NCI-H2227 treated with DMSO at 0.1 percent for 48 hours (cell line): ENCODE measurements around the gene THEM4.
A peak's percentile ranks its signal among the peaks of the same experiment; 100 is the strongest.
"Not testable (repeated sequence)": the region's sequence is repeated elsewhere in the genome, so short reads cannot be mapped to it uniquely, and the experiment has no call there.

Source experiments
- DNase-seq: peaks from one replicate; lab custom pipeline; 2025; lab: John Stamatoyannopoulos, UW

THEM4 gene

GRCh38 chr1:151858886-151859665, 50.2 kb downstream of the THEM4 start:
- no peak for DNase-seq

DNA sequence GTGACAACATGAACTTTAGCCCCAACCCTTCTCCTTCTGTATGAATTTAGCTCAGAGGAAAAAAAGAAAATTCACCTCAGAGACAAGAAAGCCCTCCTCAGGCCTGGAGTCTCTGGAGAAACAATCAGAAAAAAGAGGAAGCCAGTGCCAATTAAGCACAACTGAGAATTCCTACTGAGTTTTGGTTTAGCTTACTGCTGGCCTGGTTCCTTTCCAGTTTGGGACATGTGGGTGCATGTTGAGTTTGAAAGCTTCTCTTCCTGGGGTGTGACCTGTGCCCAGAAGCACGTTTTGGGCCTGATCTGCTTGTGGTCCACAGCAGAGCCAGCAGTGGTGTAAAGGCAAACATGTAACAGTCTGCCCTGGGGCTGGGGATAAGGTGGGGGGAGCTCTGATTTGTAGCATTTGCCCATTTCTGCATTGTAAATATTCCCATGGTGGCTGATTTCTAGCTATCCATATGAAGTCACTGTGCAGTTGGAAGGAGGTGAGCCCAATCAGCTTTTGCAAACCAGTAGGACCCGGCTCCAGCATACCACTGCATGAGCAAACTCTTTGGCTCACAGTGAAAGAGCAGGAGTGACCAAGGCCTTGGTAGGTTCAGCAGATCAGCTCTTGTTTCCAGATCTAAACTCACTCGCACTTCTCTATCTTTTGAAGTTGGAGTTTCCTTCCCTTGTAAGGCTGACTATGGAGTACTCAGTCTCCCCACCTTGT, 51.1 kb downstream of the THEM4 start:
- DNase-seq: no peak

- no peak for DNase-seq
Measured at GRCh38 chr1:151855933-151856332, 53.4 kb downstream of the THEM4 start.

- DNase-seq: not testable (repeated sequence)
Measured at GRCh38 chr1:151855516-151855915, 53.8 kb downstream of the THEM4 start.

GRCh38 chr1:151854658-151855057, 54.7 kb downstream of the THEM4 start:
- DNase-seq: no peak

DNA sequence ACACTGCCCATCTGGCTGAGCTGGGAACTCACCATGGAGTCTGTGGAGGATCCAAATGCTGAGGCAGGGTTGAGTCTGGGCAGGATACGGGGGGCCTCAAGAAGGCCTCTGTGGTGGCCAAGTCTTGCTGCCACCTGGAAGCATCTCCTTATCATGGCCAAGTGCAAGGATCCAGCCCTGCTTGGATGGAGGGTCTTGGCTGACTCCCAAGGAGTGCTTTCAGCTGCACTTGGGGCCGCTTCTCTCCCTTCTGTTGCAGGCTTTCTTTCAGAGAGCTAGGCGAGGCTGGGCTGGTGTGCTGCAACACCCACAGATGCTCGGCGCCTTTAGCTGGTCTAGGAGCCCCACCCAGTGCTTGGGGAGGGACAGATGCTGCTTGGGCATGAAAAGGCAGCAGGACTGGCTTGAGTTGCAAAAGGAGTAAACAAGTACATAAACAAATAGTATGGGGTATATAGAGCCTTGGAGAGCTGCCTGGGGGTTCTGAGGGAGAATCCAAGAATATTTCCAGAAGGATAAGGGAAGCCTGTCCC, 55.8 kb downstream of the THEM4 start, which contains the start of gene THEM5:
Gene THEM5, minus strand, starts transcription at position 302 of the 533 bp plus-strand sequence. Its CDS starts 147 bp downstream, at position 155.
- no peak for DNase-seq

- DNase-seq: no peak
Measured at GRCh38 chr1:151852733-151853132, 56.6 kb downstream of the THEM4 start.

- DNase-seq: no peak
Measured at GRCh38 chr1:151851886-151852285, 57.4 kb downstream of the THEM4 start.

DNA sequence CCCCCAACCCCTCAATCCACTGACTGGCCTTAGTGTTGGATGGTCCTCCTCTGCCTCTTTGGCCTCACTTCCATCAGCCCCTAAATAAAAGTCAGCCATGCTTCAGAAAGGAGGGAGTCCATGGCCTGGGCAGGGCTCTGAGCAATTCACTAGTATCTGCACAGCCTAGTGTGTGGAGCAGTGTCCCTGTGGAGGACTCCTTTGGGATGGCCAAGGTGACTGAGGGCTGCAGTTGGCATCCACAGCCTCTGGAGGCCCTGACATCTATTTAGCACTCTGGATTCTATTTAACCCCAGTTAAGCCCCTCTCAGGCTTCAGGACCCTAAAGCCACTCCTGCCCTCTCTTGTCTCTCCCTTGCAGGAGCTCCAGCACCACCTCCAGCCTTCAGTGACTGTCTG, 59.4 kb downstream of the THEM4 start:
- DNase-seq: no peak

DNA sequence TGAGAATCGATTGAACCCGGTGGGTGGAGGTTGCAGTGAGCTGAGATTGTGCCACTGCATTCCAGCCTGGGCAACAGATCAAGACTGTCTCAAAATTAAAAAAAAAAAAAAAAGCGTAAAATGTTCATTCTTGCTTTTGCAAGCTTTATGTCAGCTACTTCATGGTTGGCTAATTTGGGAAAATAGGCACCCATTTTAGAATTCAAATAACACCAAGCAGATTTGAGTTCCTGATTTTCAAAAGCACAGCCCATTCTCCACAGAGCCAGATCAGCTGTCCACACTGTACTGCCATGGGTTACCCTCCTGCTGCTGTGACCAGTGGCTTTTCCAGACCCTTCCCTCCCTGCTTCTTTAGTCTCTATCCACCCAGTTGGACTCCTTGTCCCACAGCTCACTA, 60.2 kb downstream of the THEM4 start:
- DNase-seq: no peak

DNA sequence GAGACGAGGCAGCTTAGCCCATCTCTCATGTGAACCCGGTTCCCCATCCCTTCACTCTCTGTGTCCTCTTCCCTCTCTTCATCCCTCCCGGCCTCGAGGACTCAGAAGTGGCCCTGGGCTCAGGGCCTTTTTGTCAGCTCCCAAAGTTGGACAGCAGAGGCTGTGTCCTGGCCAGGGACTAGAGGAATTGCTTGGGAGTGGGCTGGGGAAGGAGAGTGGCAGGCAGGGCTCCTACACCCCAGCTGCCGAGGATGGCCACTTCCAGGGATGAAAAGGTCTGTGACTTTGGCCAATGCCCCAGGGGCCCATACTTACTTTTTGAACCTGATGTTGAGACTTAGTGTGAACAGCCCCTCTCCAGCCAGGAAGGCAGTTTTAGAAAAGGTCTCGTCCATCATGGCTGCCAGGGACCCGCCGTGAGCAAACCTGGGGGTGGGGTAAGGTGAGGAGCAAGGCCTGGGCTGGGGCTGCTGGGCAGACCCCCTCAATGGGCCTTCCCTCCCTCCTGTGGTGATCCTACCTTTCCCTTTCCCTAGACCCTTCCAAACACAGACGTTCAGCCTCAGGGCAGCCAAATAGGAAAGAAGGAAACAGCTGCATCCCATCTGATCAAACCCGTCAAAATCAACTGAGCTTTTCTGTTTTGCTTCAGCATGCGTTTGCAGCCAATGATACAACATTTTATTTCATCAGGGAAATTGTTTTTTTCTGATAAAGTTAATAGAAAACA, 61.3 kb downstream of the THEM4 start:
- no peak for DNase-seq

DNA sequence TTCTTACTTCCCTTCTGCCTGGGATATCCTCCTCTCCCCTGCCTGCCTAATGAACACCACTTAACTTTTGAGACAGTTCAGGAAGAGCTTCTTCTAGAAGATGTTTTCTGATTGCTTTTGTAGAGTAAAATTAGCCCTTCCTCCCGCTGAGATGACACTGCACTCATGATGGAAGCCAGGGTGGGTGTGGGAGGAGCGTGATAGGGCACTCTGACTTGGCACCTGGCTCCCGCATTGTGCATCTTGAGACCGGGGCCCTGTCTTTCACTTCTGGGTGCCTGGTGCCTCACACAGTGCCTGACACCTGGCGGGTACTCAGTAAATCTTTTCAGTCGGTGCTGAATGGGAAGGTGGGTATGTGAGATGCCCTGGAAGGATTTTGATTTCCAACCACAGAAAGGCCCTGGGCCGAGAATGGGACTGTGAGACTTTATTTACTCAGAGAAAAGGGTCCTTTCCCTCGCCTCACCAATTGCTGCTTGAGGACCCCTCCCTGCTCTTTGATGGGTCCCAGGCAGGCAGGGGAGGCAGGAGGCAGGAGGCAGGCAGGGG, 62.5 kb downstream of the THEM4 start:
- no peak for DNase-seq

DNA sequence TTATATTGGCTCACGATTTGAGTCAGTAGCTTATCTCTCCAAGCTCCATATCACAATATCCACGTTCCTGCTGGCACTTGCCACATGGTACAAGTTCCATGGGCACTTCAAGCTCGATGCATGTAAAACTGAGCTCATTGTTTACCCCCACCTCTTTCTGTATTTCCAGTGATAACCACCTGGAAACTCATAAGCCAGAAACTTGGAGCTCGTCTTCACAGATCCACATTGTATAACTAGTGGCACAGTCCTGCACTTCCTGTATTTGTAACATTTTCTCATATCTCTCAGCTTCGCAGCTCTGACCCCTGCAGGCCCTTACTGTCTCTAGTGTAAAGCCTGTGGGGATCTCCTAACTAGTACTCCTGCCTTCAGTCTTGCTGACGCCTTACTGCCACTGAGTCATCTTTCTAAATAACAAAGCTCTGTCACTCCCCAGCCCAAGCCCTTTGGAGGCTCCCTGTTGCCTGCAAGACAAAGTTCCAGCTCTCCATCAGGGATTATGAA, 63.2 kb downstream of the THEM4 start:
- no peak for DNase-seq

DNA sequence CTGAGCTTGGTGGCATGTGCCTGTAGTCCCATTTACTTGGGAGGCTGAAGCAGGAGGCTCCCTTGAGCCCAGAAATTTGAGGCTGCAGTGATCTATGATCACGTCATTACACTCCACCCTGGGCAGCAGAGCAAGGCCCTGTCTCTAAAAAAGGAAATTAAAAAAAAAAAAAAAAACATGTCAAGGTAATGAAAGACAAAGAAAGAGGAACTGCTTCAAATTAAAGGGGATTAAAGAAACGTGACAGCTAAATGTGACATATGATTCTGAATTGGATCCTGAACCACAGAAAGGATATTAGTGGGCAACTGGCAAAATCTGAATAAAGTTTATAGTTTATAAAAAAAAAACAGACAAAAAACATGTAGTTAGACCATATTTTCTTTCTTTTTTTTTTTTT, 65.9 kb downstream of the THEM4 start:
- no peak for DNase-seq

GRCh38 chr1:151841141-151841540, 68.2 kb downstream of the THEM4 start:
- no peak for DNase-seq

DNA sequence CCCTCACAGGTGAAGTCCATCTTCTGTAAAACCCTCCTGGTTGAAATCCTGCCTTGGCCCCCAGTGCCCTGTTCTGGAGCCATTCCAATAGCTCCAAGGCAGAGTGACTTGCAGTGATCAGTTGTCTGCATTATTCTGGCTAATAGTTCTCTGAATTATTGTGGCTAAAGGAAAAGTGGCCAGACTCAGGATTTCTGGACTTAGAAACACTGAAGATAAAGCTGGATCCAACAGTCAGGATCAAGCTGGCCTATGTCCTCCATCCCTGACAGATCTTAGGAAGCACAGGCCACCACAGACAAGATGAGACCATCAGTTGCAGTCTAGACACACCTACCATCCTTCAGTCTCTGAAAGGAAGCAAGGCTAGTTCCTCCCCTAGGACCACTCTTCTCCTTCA, 68.9 kb downstream of the THEM4 start:
- no peak for DNase-seq

DNA sequence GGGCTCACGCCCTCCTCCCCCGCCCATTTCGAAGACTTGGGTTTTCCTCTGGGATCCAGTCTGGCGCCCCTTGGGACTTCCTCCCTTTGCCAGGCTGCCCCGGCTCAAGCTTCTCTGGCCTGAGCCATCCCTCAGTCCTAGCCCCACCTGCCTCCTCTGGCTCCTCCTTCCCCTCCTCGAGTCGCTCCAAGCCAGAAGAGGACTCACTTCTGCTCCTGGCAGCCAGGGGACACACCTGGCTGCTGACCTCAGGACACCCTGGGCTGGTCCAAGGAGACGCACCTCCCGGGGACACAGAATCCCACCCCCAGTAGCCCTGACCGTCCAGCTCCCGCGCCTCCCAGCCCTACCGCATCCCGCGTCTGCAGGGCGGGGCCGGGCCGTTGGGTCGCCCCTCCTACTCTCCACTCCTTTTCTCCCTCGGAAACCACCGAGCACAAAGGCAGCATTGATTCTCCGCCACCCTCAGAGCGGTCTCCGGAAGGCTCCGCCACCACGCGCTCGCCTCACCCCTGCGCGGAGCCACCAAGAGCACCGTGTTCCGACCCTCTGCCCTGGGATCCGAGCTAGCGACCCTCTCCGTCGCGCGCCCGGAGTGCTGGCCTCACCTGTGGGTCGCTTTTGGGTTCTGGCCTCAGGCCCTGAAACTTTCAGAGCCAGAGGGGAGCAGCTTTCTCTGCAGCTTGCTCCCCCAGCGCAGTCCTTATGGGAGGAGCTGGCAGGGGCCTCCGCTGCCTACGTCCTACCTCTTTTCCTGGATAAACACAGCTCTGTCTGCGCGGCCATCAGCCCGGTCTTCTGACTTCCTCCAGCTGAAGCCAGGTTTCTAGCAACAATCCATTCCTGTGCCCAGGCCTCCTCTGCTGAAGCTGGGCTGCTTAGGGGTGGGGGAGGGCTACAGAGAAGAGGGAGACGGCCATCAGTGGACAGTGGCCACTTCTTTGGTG, 69.6 kb downstream of the THEM4 start, which contains the start of gene C2CD4D:
Gene C2CD4D, minus strand, starts transcription at position 364 of the 947 bp plus-strand sequence. CDS start 831 bp downstream, outside the sequence.
- DNase-seq: peak; percentile 15

DNA sequence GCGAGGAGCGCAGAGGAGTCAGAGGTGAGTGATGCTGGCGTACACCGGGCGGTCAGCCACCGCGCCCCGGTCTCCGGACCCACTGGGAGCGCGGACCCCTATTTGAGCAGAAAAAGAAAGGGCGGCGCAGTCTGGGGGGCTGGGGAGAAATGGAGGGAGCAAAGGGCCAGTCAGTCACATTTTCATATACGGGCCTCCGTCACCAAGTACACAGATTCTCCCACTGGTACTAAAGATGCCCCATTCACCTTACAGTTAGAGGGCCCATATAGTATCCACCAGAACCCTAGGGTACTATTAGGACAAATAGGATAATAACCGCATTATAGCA, 70.3 kb downstream of the THEM4 start:
- no peak for DNase-seq

DNA sequence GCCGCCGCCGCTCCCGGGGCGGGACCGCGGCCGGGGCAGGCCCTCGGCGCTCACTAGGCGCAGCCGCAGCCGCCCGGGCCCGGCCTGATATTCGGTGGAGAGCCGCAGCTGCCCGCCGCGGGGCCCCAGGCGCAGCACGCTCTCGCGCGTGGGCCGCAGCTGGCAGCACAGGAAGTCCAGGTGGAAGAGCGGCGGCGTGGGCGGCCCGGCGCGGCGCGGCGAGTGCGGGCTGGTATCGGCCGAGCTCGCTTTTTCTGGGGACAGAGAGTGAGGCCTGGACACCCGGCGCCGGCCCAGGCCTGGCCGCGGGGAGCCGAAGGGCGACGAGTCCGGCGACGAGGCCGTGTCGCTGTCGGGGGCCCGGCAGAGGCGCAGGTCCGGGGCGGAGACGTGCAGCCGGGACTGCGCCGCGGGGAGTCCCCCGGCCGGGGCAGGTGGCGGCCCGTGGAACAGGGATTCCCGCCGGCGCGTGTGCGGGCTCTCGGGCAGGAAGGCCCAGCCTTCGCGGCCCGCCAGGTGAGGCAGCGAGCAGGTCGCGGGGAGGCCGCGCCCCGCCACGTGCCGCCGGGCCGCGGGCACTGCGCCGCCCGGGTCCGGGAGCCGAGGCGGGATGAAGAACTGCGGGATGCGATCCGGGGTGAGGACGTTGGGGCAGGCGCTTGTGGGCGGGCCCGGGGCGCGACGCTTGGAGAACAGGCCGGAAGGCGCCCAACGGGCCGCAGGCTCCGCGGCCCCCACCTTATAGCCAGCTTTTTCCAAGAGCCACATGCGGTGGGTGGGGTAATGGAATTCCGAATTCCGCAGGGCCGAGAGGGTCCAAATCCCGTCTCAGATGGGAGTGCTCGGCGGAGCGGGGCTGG, 70.9 kb downstream of the THEM4 start:
- DNase-seq: no peak

DNA sequence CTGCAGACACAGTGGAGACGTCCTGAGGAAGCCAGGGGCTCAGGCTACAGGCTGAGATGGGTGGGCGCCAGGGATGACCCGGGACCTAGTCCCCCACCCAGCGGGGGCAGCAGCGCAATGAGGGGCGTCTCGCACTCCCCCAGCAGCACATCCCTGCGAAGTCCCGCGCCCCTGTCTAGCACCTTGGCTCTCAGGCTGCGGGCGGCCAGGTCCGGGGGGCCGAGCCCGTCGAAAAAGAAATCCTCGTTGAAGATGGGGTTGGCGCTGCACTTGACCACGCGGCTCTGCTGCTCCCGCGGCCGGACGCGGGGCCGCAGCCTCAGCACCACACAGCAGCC, 71.5 kb downstream of the THEM4 start:
- DNase-seq: no peak
